SIG-M5 treated with dmso at 0.1 percent for 504 hours (cell line): Measurements from ENCODE around the gene AP4B1.

Experiments
- DNase-seq: peaks from one replicate; lab custom pipeline; 2025; ENCODE audit not compliant: unreplicated experiment; lab: John Stamatoyannopoulos, UW

Gene AP4B1

GRCh38 chr1:113930499-113931161 is 26.0 kb upstream of the AP4B1 start:
- DNase-seq, result peak; percentile 87

- peak; percentile 81 for DNase-seq
Observed at GRCh38 chr1:113929750-113930498, 25.3 kb upstream of the AP4B1 start.

- peak; percentile 97 for DNase-seq
Observed at GRCh38 chr1:113928941-113929749, 24.5 kb upstream of the AP4B1 start, which contains the start of gene HIPK1. HIPK1 (plus strand) TSS chr1:113929324.

GRCh38 chr1:113928187-113928930 is 23.8 kb upstream of the AP4B1 start:
- DNase-seq, result peak; percentile 48

- DNase-seq, result no peak
Observed at GRCh38 chr1:113924473-113924872, 19.9 kb upstream of the AP4B1 start.

GRCh38 chr1:113922957-113923356 is 18.4 kb upstream of the AP4B1 start:
- DNase-seq, result no peak

- DNase-seq, result no peak
Observed at GRCh38 chr1:113918243-113918642, 13.6 kb upstream of the AP4B1 start.

- DNase-seq, result peak; percentile 38
Observed at GRCh38 chr1:113917400-113918082, 12.9 kb upstream of the AP4B1 start.

GRCh38 chr1:113916974-113917373 is 12.4 kb upstream of the AP4B1 start:
- DNase-seq, result no peak

GRCh38 chr1:113913887-113914664 is 9.5 kb upstream of the AP4B1 start:
- no peak for DNase-seq

- DNase-seq, result no peak
Observed at GRCh38 chr1:113913312-113913668, 8.7 kb upstream of the AP4B1 start.

GRCh38 chr1:113912594-113913311 is 8.2 kb upstream of the AP4B1 start:
- DNase-seq, result no peak

- DNase-seq, result peak; percentile 46
Observed at GRCh38 chr1:113905435-113905861, 849 bp upstream of the AP4B1 start.

- DNase-seq, result peak; percentile 86
Observed at GRCh38 chr1:113904293-113904673, 316 bp downstream of the AP4B1 start.

- DNase-seq, result peak; percentile 46
Observed at GRCh38 chr1:113903501-113904292, 902 bp downstream of the AP4B1 start.

- DNase-seq, result no peak
Observed at GRCh38 chr1:113901191-113901590, 3.4 kb downstream of the AP4B1 start.

GRCh38 chr1:113899111-113899510 is 5.5 kb downstream of the AP4B1 start:
- no peak for DNase-seq

- no peak for DNase-seq
Observed at GRCh38 chr1:113898241-113898814, 6.3 kb downstream of the AP4B1 start.
